Mesenchymal stem cell (in vitro differentiated cells and primary cell): Measurements from ENCODE around the gene ASH1L. TPM values are rescaled to one million over a fixed set of nuclear protein-coding genes. Genes with fewer than 3 reads are reported as not detected.

Experiments used
- DNase-seq: peaks from one replicate; pipeline ENCODE4 v3.0.0-alpha.2; 2013
- H2AFZ ChIP-seq: one replicate; pipeline ENCODE4 v1.6.1; 2013; ENCODE audit warnings: low read depth, mild to moderate bottlenecking, control low read depth, inconsistent platforms, low read length, moderate library complexity
- H2AK5ac ChIP-seq: 2 replicates; pipeline ENCODE4 v1.6.1; 2013; ENCODE audit warnings: low read length, moderate library complexity, mild to moderate bottlenecking, inconsistent platforms; ENCODE audit not compliant: severe bottlenecking
- H2BK120ac ChIP-seq: one replicate; pipeline ENCODE4 v1.6.1; 2013; ENCODE audit warnings: low read depth, mild to moderate bottlenecking, inconsistent platforms, low read length, moderate library complexity
- H2BK12ac ChIP-seq, 2 experiments: one replicate each; pipeline ENCODE4 v1.6.1; 2013; ENCODE audit warnings: inconsistent platforms in 2 of 2, low read length in 2 of 2, mild to moderate bottlenecking in 2 of 2, moderate library complexity in 2 of 2, control low read depth in 1 of 2
- H2BK15ac ChIP-seq: one replicate; pipeline ENCODE4 v1.6.1; 2013; ENCODE audit warnings: mild to moderate bottlenecking, low read depth, inconsistent platforms; ENCODE audit not compliant: poor library complexity, severe bottlenecking
- H2BK5ac ChIP-seq: 2 replicates; pipeline ENCODE4 v1.6.1; 2013; ENCODE audit warnings: low read depth, mild to moderate bottlenecking, low read length, control low read depth, inconsistent platforms; ENCODE audit not compliant: poor library complexity, severe bottlenecking
- H3K14ac ChIP-seq, 2 experiments: one replicate each; pipeline ENCODE4 v1.6.1; 2013; ENCODE audit warnings: inconsistent platforms in 2 of 2, low read length in 2 of 2, control low read depth in 1 of 2, mild to moderate bottlenecking in 1 of 2, moderate library complexity in 1 of 2
- H3K18ac ChIP-seq, 2 experiments: one replicate each; pipeline ENCODE4 v1.6.1; 2013; ENCODE audit warnings: inconsistent platforms in 2 of 2, low read length in 2 of 2, control low read depth in 1 of 2, low read depth in 1 of 2, mild to moderate bottlenecking in 1 of 2
- H3K23ac ChIP-seq, 2 experiments: one replicate each; pipeline ENCODE4 v1.6.1; 2013; ENCODE audit warnings: inconsistent platforms in 2 of 2, low read length in 2 of 2, mild to moderate bottlenecking in 2 of 2, moderate library complexity in 2 of 2, control low read depth in 1 of 2
- H3K27ac ChIP-seq: 2 replicates; pipeline ENCODE4 v1.5.1; 2013; ENCODE audit warnings: mild to moderate bottlenecking, moderate library complexity, low read length, control low read depth, inconsistent platforms; ENCODE audit not compliant: poor library complexity, severe bottlenecking
- H3K27me3 ChIP-seq, 2 experiments: 2 replicates each; pipeline versions ENCODE4 v1.6.1 to v1.7.0; 2013; ENCODE audit warnings: low read length in 2 of 2, mild to moderate bottlenecking in 2 of 2, moderate library complexity in 2 of 2, control low read depth in 1 of 2, inconsistent platforms in 1 of 2; ENCODE audit not compliant: control insufficient read depth in 1 of 2, insufficient read depth in 1 of 2
- H3K36me3 ChIP-seq, 2 experiments: 2 replicates each; pipeline versions ENCODE4 v1.6.1 to v1.7.0; 2013; ENCODE audit warnings: low read length in 2 of 2, control low read depth in 1 of 2, inconsistent platforms in 1 of 2, low read depth in 1 of 2, mild to moderate bottlenecking in 1 of 2; ENCODE audit not compliant: insufficient read depth in 2 of 2, control insufficient read depth in 1 of 2
- H3K4ac ChIP-seq, 2 experiments: one replicate each; pipeline ENCODE4 v1.6.1; 2013; ENCODE audit warnings: inconsistent platforms in 2 of 2, low read length in 2 of 2, mild to moderate bottlenecking in 2 of 2, moderate library complexity in 2 of 2, control low read depth in 1 of 2, low read depth in 1 of 2
- H3K4me1 ChIP-seq: 2 replicates; pipeline ENCODE4 v1.6.1; 2013; ENCODE audit warnings: low read depth, low read length, control low read depth; ENCODE audit not compliant: control insufficient read depth, insufficient read depth
- H3K4me2 ChIP-seq: 2 replicates; pipeline ENCODE4 v1.6.1; 2013; ENCODE audit warnings: low read length, mild to moderate bottlenecking, inconsistent platforms; ENCODE audit not compliant: poor library complexity, severe bottlenecking
- H3K4me3 ChIP-seq, 2 experiments: 2 replicates each; pipeline versions ENCODE4 v1.5.1 to v1.7.0; 2013; ENCODE audit warnings: low read length in 2 of 2, mild to moderate bottlenecking in 2 of 2, control low read depth in 1 of 2, low read depth in 1 of 2; ENCODE audit not compliant: insufficient read depth in 1 of 2
- H3K79me1 ChIP-seq: replicated peaks from 2 replicates; pipeline ENCODE4 v1.6.1; 2013; ENCODE audit warnings: mild to moderate bottlenecking, control low read depth, low read length, inconsistent platforms; ENCODE audit not compliant: poor library complexity, severe bottlenecking
- H3K9ac ChIP-seq: 2 replicates; pipeline ENCODE4 v1.7.0; 2013; ENCODE audit warnings: mild to moderate bottlenecking, low read length, moderate library complexity
- H3K9me3 ChIP-seq: 2 replicates; pipeline ENCODE4 v1.7.0; 2013; ENCODE audit warnings: mild to moderate bottlenecking, low read length; ENCODE audit not compliant: control insufficient read depth
- H4K8ac ChIP-seq: one replicate; pipeline ENCODE4 v1.6.1; 2013; ENCODE audit warnings: inconsistent platforms, mild to moderate bottlenecking, low read length, moderate library complexity
- H4K91ac ChIP-seq: one replicate; pipeline ENCODE4 v1.6.1; 2013; ENCODE audit warnings: mild to moderate bottlenecking, low read length, inconsistent platforms
- WGBS: methylation state at CpG from one replicate; pipeline ENCODE4 v1.1.7; 2013; ENCODE audit warnings: mixed read lengths; 5-methylcytosine and 5-hydroxymethylcytosine counted together
- small RNA-seq: library from polyadenylated mRNA; stranded (forward); fragments of <200 nt; extraction: miRNeasy Mini kit (QIAGEN cat#:217004); gene quantifications from one replicate; pipeline ENCODE3, GENCODE V24; 2013; ENCODE audit warnings: low read depth

The ASH1L gene

GRCh38 chr1:155287987-155288543 lies 274.5 kb downstream of the ASH1L start:
- Histone ChIP-seq H2BK120ac (no peak overlapping the region), H3K9ac (no peak overlapping the region), H3K27me3 (peaks cover 9 to 19% of the 10 kb centered on the region in 2 experiments), H3K4me3 (no peak overlapping the region), H3K4ac (no peak overlapping the region), H2AK5ac (no peak overlapping the region), H3K23ac (no peak overlapping the region), H2BK15ac (no peak overlapping the region), H3K36me3 (peaks cover 5 to 35% of the 10 kb centered on the region in 2 experiments), H2AFZ (no peak overlapping the region), H3K14ac (no peak overlapping the region), H2BK5ac (no peak overlapping the region), H3K4me1 (no peaks in the 10 kb centered on the region), H3K27ac (no peak overlapping the region), H3K79me1 (no peaks in the 10 kb centered on the region), H3K4me2 (no peak overlapping the region), H2BK12ac (no peak overlapping the region), H3K18ac (no peak overlapping the region), H3K9me3 (no peaks in the 10 kb centered on the region), H4K8ac (no peak overlapping the region), H4K91ac (no peak overlapping the region)
- DNase-seq, result no peak
- WGBS, result 90% methylated on average over 19 of the region's 21 CpGs

DNA sequence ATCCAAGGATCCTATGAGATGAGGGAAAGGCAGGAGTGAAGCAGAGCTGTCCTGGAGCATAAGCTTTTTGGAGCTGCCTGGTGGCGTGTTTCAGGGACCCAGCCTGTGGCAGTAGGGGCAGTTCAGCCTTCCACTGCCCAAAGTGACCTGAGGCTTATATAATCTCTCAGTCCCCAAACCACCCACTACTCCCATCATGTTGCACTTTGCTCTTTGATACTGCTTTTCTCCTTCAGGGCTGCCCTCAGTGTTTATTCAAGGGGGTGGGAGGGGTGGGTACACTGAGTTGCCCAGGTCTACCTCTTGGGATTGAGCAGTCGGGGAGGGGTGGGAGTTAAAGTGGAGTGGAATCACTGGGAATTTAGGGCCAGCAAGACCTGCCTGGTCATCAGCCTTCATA lies 276.1 kb downstream of the ASH1L start:
- Histone ChIP-seq H3K27me3 (peaks cover 2 to 6% of the 10 kb centered on the region in 2 experiments), H2BK15ac (no peak overlapping the region), H4K91ac (no peak overlapping the region), H3K79me1 (no peaks in the 10 kb centered on the region), H2BK120ac (no peak overlapping the region), H3K14ac (no peak overlapping the region), H3K9ac (no peak overlapping the region), H3K23ac (no peak overlapping the region), H3K4ac (no peak overlapping the region), H2AFZ (no peak overlapping the region), H2BK5ac (no peak overlapping the region), H3K4me2 (no peak overlapping the region), H3K36me3 (peaks cover 8 to 43% of the 10 kb centered on the region in 2 experiments), H2BK12ac (no peak overlapping the region), H3K9me3 (no peaks in the 10 kb centered on the region), H2AK5ac (no peak overlapping the region), H4K8ac (no peak overlapping the region), H3K4me1 (no peaks in the 10 kb centered on the region), H3K4me3 (no peak overlapping the region), H3K27ac (no peak overlapping the region), H3K18ac (no peak overlapping the region)
- WGBS, result 97% methylated on average over 2 of the region's 2 CpGs
- no peak for DNase-seq

- Histone ChIP-seq H3K27me3 (peaks cover 0 to 3% of the 10 kb centered on the region in 2 experiments), H3K23ac (no peak overlapping the region), H2BK5ac (no peak overlapping the region), H2BK15ac (no peak overlapping the region), H3K4me1 (no peaks in the 10 kb centered on the region), H3K18ac (no peak overlapping the region), H3K36me3 (peaks cover 8 to 43% of the 10 kb centered on the region in 2 experiments), H2AK5ac (no peak overlapping the region), H4K8ac (no peak overlapping the region), H3K27ac (no peak overlapping the region), H3K4me2 (no peak overlapping the region), H2BK12ac (no peak overlapping the region), H3K9me3 (no peaks in the 10 kb centered on the region), H3K79me1 (no peaks in the 10 kb centered on the region), H4K91ac (no peak overlapping the region), H3K9ac (no peak overlapping the region), H3K4me3 (no peak overlapping the region), H3K4ac (no peak overlapping the region), H3K14ac (no peak overlapping the region), H2AFZ (no peak overlapping the region), H2BK120ac (no peak overlapping the region)
- no peak for DNase-seq
- WGBS, result 96% methylated on average over 18 of the region's 18 CpGs
Measured at GRCh38 chr1:155285631-155286044, 277.0 kb downstream of the ASH1L start.

Small RNAs within 50 kb of the gene (small RNA-seq; reads per million reads assigned to genes)
- gene AL353807.4 (not detected), gene RNU6-106P (not detected), gene RNU6-1297P (not detected)
